H1 (cell line): ENCODE data around the gene ADGRB2. TPM values are rescaled to one million over a fixed set of nuclear protein-coding genes. Genes with fewer than 3 reads are reported as not detected.

ENCODE experiments used
- CTCF ChIA-PET: fragments of 300-600 bp; sonication (Branson Sonifier 250); formaldehyde crosslinking; loops from one replicate; lab custom pipeline; 2021; ENCODE audit not compliant: partially characterized antibody; lab: Charles Lee
- POLR2A ChIA-PET: fragments of 300-600 bp; sonication (Branson Sonifier 250); formaldehyde crosslinking; loops from one replicate; lab custom pipeline; 2021; ENCODE audit warnings: inconsistent platforms; ENCODE audit not compliant: partially characterized antibody; lab: Charles Lee
- DNase-seq, 2 experiments: peaks; one replicate each; pipeline versions ENCODE4 v3.0.0 to v3.0.0-alpha.2; 2010 to 2022; ENCODE audit warnings: low spot score in 2 of 2, low read depth in 1 of 2, mixed read lengths in 1 of 2
- FAIRE-seq: peaks from 2 replicates; lab custom pipeline; 2011; peaks lifted over from hg19 to GRCh38; lab: Jason Lieb, UNC
- H2AFZ ChIP-seq: 2 replicates; pipeline ENCODE4 v1.8.1; 2012; ENCODE audit warnings: low read length, inconsistent platforms
- H2AK5ac ChIP-seq: 2 replicates; pipeline ENCODE4 v1.6.1; 2013; ENCODE audit warnings: low read depth, low read length
- H2BK120ac ChIP-seq: replicated peaks from 2 replicates; pipeline ENCODE3; 2013; ENCODE audit warnings: low read depth, low read length, inconsistent platforms
- H2BK12ac ChIP-seq: 2 replicates; pipeline ENCODE4 v1.6.1; 2013; ENCODE audit warnings: low read depth, low read length
- H2BK15ac ChIP-seq: 2 replicates; pipeline ENCODE4 v1.6.1; 2013; ENCODE audit warnings: low read length
- H2BK20ac ChIP-seq: 2 replicates; pipeline ENCODE4 v1.6.1; 2013; ENCODE audit warnings: low read length
- H2BK5ac ChIP-seq: 2 replicates; pipeline ENCODE4 v1.6.1; 2013; ENCODE audit warnings: low read depth, low read length
- H3K14ac ChIP-seq: 2 replicates; pipeline ENCODE4 v1.6.1; 2013; ENCODE audit warnings: inconsistent platforms; ENCODE audit not compliant: insufficient read length
- H3K18ac ChIP-seq: 2 replicates; pipeline ENCODE4 v1.6.1; 2013; ENCODE audit warnings: low read length; ENCODE audit errors: extremely low read depth
- H3K23ac ChIP-seq: 2 replicates; pipeline ENCODE4 v1.6.1; 2013; ENCODE audit warnings: inconsistent platforms; ENCODE audit not compliant: insufficient read length
- H3K23me2 ChIP-seq: 2 replicates; pipeline ENCODE4 v1.6.1; 2013; ENCODE audit warnings: low read depth, low read length
- H3K27ac ChIP-seq: 2 replicates; pipeline ENCODE4 v1.6.1; 2011; ENCODE audit warnings: low read depth, low read length, inconsistent platforms
- H3K27me3 ChIP-seq, 4 experiments: replicated peaks in 1 of 4; 1 replicate in 1 of 4; 2 replicates in 3 of 4; pipeline versions ENCODE4 v1.6.1 to v1.8.1; 2011 to 2013; ENCODE audit warnings: low read length in 3 of 4, mild to moderate bottlenecking in 3 of 4, inconsistent platforms in 2 of 4, mixed read lengths in 2 of 4, moderate library complexity in 1 of 4; ENCODE audit not compliant: control insufficient read depth in 3 of 4, insufficient read depth in 3 of 4; ENCODE audit errors: extremely low read depth in 1 of 4
- H3K36me3 ChIP-seq, 4 experiments: 2 replicates each; pipeline versions ENCODE4 v1.6.1 to v1.8.1; 2011 to 2013; ENCODE audit warnings: mild to moderate bottlenecking in 4 of 4, low read length in 3 of 4, moderate library complexity in 2 of 4, control low read depth in 1 of 4, inconsistent platforms in 1 of 4; ENCODE audit not compliant: insufficient read depth in 4 of 4, control insufficient read depth in 2 of 4
- H3K4ac ChIP-seq: replicated peaks from 2 replicates; pipeline ENCODE3; 2013; ENCODE audit warnings: low read length, low read depth, mixed read lengths, inconsistent platforms; ENCODE audit not compliant: insufficient read length
- H3K4me1 ChIP-seq, 4 experiments: replicated peaks in 1 of 4; 1 replicate in 1 of 4; 2 replicates in 3 of 4; pipeline versions ENCODE4 v1.6.1 to v1.8.1; 2011 to 2013; ENCODE audit warnings: low read length in 3 of 4, inconsistent platforms in 2 of 4, mixed read lengths in 1 of 4; ENCODE audit not compliant: insufficient read depth in 4 of 4, control insufficient read depth in 3 of 4
- H3K4me2 ChIP-seq, 2 experiments: 2 replicates each; pipeline versions ENCODE4 v1.6.1 to v1.8.1; 2011 to 2013; ENCODE audit warnings: low read depth in 2 of 2, low read length in 2 of 2, control low read depth in 1 of 2, inconsistent platforms in 1 of 2, mild to moderate bottlenecking in 1 of 2; ENCODE audit not compliant: insufficient read depth in 1 of 2
- H3K4me3 ChIP-seq, 4 experiments: fragments of 200-600, 300-600 bp in 1 of 4; sonication (generic), shearing (Covaris generic), sonication (Bioruptor Twin) in 1 of 4; 2 replicates each; pipeline versions ENCODE4 v1.5.1 to v1.8.1; 2011 to 2016; ENCODE audit warnings: low read length in 4 of 4, low read depth in 3 of 4, control low read depth in 2 of 4, inconsistent platforms in 2 of 4, mild to moderate bottlenecking in 2 of 4, mixed read lengths in 1 of 4, moderate library complexity in 1 of 4; ENCODE audit not compliant: insufficient read depth in 2 of 4; ENCODE audit errors: extremely low read depth in 1 of 4
- H3K56ac ChIP-seq: replicated peaks from 2 replicates; pipeline ENCODE3; 2013; ENCODE audit warnings: low read depth, mild to moderate bottlenecking, mixed read lengths, low read length, inconsistent platforms; ENCODE audit not compliant: insufficient read length
- H3K79me1 ChIP-seq: 2 replicates; pipeline ENCODE4 v1.6.1; 2013; ENCODE audit warnings: low read depth, low read length, control low read depth
- H3K79me2 ChIP-seq, 2 experiments: 2 replicates each; pipeline versions ENCODE4 v1.6.1 to v1.8.1; 2012 to 2013; ENCODE audit warnings: low read length in 2 of 2, mild to moderate bottlenecking in 2 of 2, inconsistent platforms in 1 of 2; ENCODE audit not compliant: insufficient read depth in 2 of 2, control insufficient read depth in 1 of 2
- H3K9ac ChIP-seq, 4 experiments: replicated peaks in 1 of 4; 1 replicate in 1 of 4; 2 replicates in 3 of 4; pipeline versions ENCODE4 v1.6.1 to v1.8.1; 2011 to 2013; ENCODE audit warnings: low read depth in 3 of 4, low read length in 3 of 4, control low read depth in 2 of 4, mild to moderate bottlenecking in 2 of 4, moderate library complexity in 2 of 4, inconsistent platforms in 1 of 4; ENCODE audit errors: extremely low read depth in 1 of 4
- H3K9me3 ChIP-seq, 2 experiments: 2 replicates each; pipeline versions ENCODE4 v1.6.1 to v1.8.1; 2012 to 2013; ENCODE audit warnings: mild to moderate bottlenecking in 2 of 2, moderate library complexity in 2 of 2, control low read depth in 1 of 2, inconsistent platforms in 1 of 2, low read depth in 1 of 2, low read length in 1 of 2, mixed read lengths in 1 of 2; ENCODE audit not compliant: insufficient read depth in 2 of 2
- H4K20me1 ChIP-seq, 2 experiments: replicated peaks in 1 of 2; 2 replicates each; pipeline versions ENCODE3 to v1.8.1; 2011 to 2013; ENCODE audit warnings: inconsistent platforms in 2 of 2, low read length in 2 of 2, mild to moderate bottlenecking in 1 of 2; ENCODE audit not compliant: insufficient read depth in 2 of 2, control insufficient read depth in 1 of 2
- H4K5ac ChIP-seq: 2 replicates; pipeline ENCODE4 v1.6.1; 2013; ENCODE audit warnings: low read length, low read depth, mixed read lengths, inconsistent platforms; ENCODE audit not compliant: insufficient read length
- H4K8ac ChIP-seq: 2 replicates; pipeline ENCODE4 v1.8.0; 2013; ENCODE audit warnings: mild to moderate bottlenecking, moderate library complexity, low read length, inconsistent platforms; ENCODE audit not compliant: insufficient read depth; ENCODE audit errors: extremely low read depth
- H4K91ac ChIP-seq: replicated peaks from 2 replicates; pipeline ENCODE3; 2013; ENCODE audit warnings: low read length, mixed read lengths, inconsistent platforms; ENCODE audit not compliant: insufficient read length
- FOSL1 ChIP-seq: IDR thresholded peaks from 2 replicates; pipeline ENCODE4 v1.6.1; 2011; ENCODE audit warnings: mild to moderate bottlenecking, low read depth, low read length, moderate library complexity; ENCODE audit not compliant: insufficient read depth
- TCF12 ChIP-seq: IDR thresholded peaks from 2 replicates; pipeline ENCODE4 v1.6.1; 2011; ENCODE audit warnings: low read depth, mild to moderate bottlenecking, low read length
- WGBS, 2 experiments: shearing (Covaris generic) in 1 of 2; methylation state at CpG; one replicate each; pipeline versions ENCODE4 v1.1.6 to v1.1.7; 2013 to 2015; ENCODE audit warnings: low lambda C conversion rate in 2 of 2, mixed read lengths in 2 of 2, inconsistent platforms in 1 of 2, low coverage in 1 of 2, missing lambda C conversion rate in 1 of 2; ENCODE audit not compliant: insufficient replicate concordance in 2 of 2, insufficient coverage in 1 of 2, insufficient read length in 1 of 2; ENCODE audit errors: extremely low coverage in 1 of 2, missing lambda C conversion rate in 1 of 2; 5-methylcytosine and 5-hydroxymethylcytosine counted together
- polyA plus RNA-seq, 7 experiments: library from polyadenylated mRNA; depleted of rRNA in 3 of 7; stranded (reverse) in 5 of 7; unstranded in 2 of 7; fragments of >200 nt in 5 of 7; fragments of 200-250 nt in 2 of 7; gene quantifications; 1 replicate in 5 of 7; 2 replicates in 1 of 7; 4 replicates in 1 of 7; pipeline versions ENCODE4 v1.2.1 to v1.2.3, GENCODE V29; 2011 to 2013; ENCODE audit warnings: missing spikeins in 2 of 7, mixed read lengths in 2 of 7
- total RNA-seq: library from RNA; stranded (reverse); fragmentation: NEBNext Ultra II Directional; extraction: Animal tissue kit (Norgen Biotek cat#: 25700); gene quantifications from 2 replicates; pipeline ENCODE4 v1.2.1, GENCODE V29; 2021

ADGRB2 gene
- total and polyA plus RNA-seq, 2 of the 8 experiments (the other 6 are each of a cell fraction or from before 2014, with no cell fraction given), result 15.6 to 26.2 TPM

- H3K4me1 ChIP-seq, result peaks cover 0 to 16% (median 8%) of the 10 kb centered on the region in 4 experiments; a peak in 5 of 7 replicates
- no peak overlapping the region for H3K9ac ChIP-seq
- CTCF ChIA-PET, result interaction anchor here (0.6 kb wide), 1 partner anchor 168 kb away, joined by 3 read pairs; no protein-coding TSS in a partner anchor
Observed at GRCh38 chr1:31795801-31796621, 31.9 kb upstream of the ADGRB2 start.

More at GRCh38 chr1:31795801-31796621, 31.9 kb upstream of the ADGRB2 start:
- H2BK5ac ChIP-seq, result no peak overlapping the region
- TF ChIP-seq FOSL1 (no peak), TCF12 (no peak)
- TF ChIP-seq, all 59 proteins: peak for 0
- Histone ChIP-seq H2AK5ac (no peak overlapping the region), H3K79me1 (no peaks in the 10 kb centered on the region), H3K27me3 (peaks cover 0 to 3% (median 0%) of the 10 kb centered on the region in 4 experiments; a peak in 2 of 7 replicates), H3K23ac (no peak overlapping the region), H4K20me1 (no peaks in the 10 kb centered on the region), H2AFZ (no peak overlapping the region), H3K4me3 (no peak overlapping the region), H3K9me3 (no peaks in the 10 kb centered on the region), H3K4me2 (no peak overlapping the region), H2BK120ac (no peak overlapping the region), H2BK15ac (no peak overlapping the region), H3K4ac (no peak overlapping the region), H2BK12ac (no peak overlapping the region; the same call in 1 of the 2 replicates), H3K79me2 (no peaks in the 10 kb centered on the region), H3K56ac (no peak overlapping the region), H3K36me3 (no peaks in the 10 kb centered on the region), H4K8ac (no peak overlapping the region), H4K91ac (no peak overlapping the region), H3K14ac (no peak overlapping the region), H3K18ac (no peak overlapping the region), H2BK20ac (no peak overlapping the region), H4K5ac (no peak overlapping the region), H3K27ac (no peak overlapping the region), H3K23me2 (no peaks in the 10 kb centered on the region; the same call in 1 of the 2 replicates)
- DNase-seq (no peak), FAIRE-seq (no peak)
- 89% methylated on average over 13 of the region's 13 CpGs; no CpG with 5 or more reads in 1 of the 2 experiments for WGBS, 2 experiments
- POLR2A ChIA-PET, result no interaction called here
